Measurements from ENCODE around the gene KCNQ4. TPM values are rescaled to one million over a fixed set of nuclear protein-coding genes. Genes with fewer than 3 reads are reported as not detected.

The KCNQ4 gene
- total and polyA plus RNA-seq, 2 experiments from 2014 or later, result 1.3 to 3.0 TPM

GRCh38 chr1:40740997-40741736 is 42.4 kb upstream of the KCNQ4 start:
- Mint-ChIP-seq H3K4me3 (no peak overlapping the region), H3K36me3 (ENCODE audit: low read depth) (peaks cover 54% of the 10 kb centered on the region), H3K9me3 (no peaks in the 10 kb centered on the region), H3K27me3 (ENCODE audit: insufficient read depth, low read depth, poor library complexity) (peaks cover 2% of the 10 kb centered on the region), H3K4me1 (peaks cover 6% of the 10 kb centered on the region; the same call in 2 of the 3 replicates), H3K27ac (no peak overlapping the region)
- H3K4me3 ChIP-seq, result no peak overlapping the region
- TF ChIP-seq REST (IDR thresholded peaks at IDR 0.05; ENCODE audit: unreplicated experiment) (no peak), ZNF331 (CRISPR knock-in tag; IDR thresholded peaks at IDR 0.05; ENCODE audit: low read depth) (no peak), NANOG (IDR thresholded peaks at IDR 0.05; ENCODE audit: borderline replicate concordance) (no peak), EZH2 (IDR thresholded peaks at IDR 0.05; ENCODE audit: low read depth, unreplicated experiment) (no peak), ZNF462 (CRISPR knock-in tag; IDR thresholded peaks at IDR 0.05) (no peak), JUNB (IDR thresholded peaks at IDR 0.05; ENCODE audit: unreplicated experiment) (no peak), ETS1 (IDR thresholded peaks at IDR 0.05) (no peak), CTCF (conservative IDR thresholded peaks at IDR 0.05; ENCODE audit: low read depth in 2 of 2) (no peak), POLR2AphosphoS5 (IDR thresholded peaks at IDR 0.05; ENCODE audit: low read depth) (no peak), ZNF114 (CRISPR knock-in tag; IDR thresholded peaks at IDR 0.05) (no peak), EZH2phosphoT487 (IDR thresholded peaks at IDR 0.05; ENCODE audit: unreplicated experiment) (no peak), STAT1 (IDR thresholded peaks at IDR 0.05; ENCODE audit: unreplicated experiment) (no peak), CREB1 (CRISPR knock-in tag; IDR thresholded peaks at IDR 0.05; ENCODE audit: low read depth) (no peak)
- ATAC-seq, result no peak
- H3K4me1 ChIP-seq (ENCODE audit: insufficient read depth), result 0 out of 2 replicates have a peak, but pooled peaks cover 2% of the 10 kb centered on the region
- H3K4me2 ChIP-seq, result no peak overlapping the region
- no peak overlapping the region for H3K27ac ChIP-seq (ENCODE audit: low read depth)
- H3K9me2 ChIP-seq (ENCODE audit: insufficient read depth), result no peaks in the 10 kb centered on the region
- peaks cover 69% of the 10 kb centered on the region for H3K79me2 ChIP-seq (replicated peaks; ENCODE audit: insufficient read depth)
- no peaks in the 10 kb centered on the region for H3K27me3 ChIP-seq (ENCODE audit: insufficient read depth)
- H3F3A ChIP-seq (replicated peaks; ENCODE audit: low read depth), result no peaks in the 10 kb centered on the region
- no peak for DNase-seq (ENCODE audit: low spot score)
- peaks cover 32% of the 10 kb centered on the region for H3K36me3 ChIP-seq (ENCODE audit: insufficient read depth)
- peaks cover 38% of the 10 kb centered on the region for H4K20me1 ChIP-seq (replicated peaks; ENCODE audit: insufficient read depth)
- H2AFZ ChIP-seq, result no peak overlapping the region

All from GM23338 (cell line).